HL-60 (cell line): ENCODE data around the gene GPR33.

Experiments
- GABPA ChIP-seq: IDR thresholded peaks from 2 replicates; pipeline ENCODE4 v1.6.1; 2012; ENCODE audit warnings: low read depth
- POLR2AphosphoS5 ChIP-seq: IDR thresholded peaks from 2 replicates; pipeline ENCODE4 v1.6.1; 2012; ENCODE audit warnings: low read depth
- SPI1 ChIP-seq: IDR thresholded peaks from 2 replicates; pipeline ENCODE4 v1.6.1; 2012; ENCODE audit warnings: low read depth, mild to moderate bottlenecking, borderline replicate concordance
- TF ChIP-seq, protein P1 (sequence below): IDR thresholded peaks from one replicate; pipeline ENCODE4 v1.5.1; 2011; ENCODE audit warnings: low read length, control low read depth, inconsistent platforms; ENCODE audit not compliant: insufficient read depth
- TF ChIP-seq, protein P2 (sequence below): IDR thresholded peaks from 2 replicates; pipeline ENCODE4 v1.6.1; 2012; ENCODE audit warnings: low read depth; ENCODE audit not compliant: insufficient replicate concordance

DNA sequence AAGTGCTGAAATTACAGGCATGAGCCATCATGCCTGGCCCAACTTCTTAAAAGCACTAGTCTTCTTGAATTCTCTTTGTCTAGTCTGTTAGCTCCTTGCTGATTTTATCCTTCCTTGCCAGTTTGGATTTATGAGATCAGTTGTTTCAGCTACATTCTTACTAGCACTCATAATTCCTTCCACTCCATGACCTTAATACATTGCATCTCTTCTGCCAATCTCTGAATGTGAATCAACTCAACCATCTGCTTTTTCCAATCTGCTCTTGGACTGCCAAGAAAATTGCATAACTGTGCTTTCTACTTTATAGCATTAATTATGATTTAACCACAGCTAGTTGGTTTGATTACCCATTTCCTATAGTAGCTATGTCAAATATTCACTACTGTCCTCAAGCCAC lies 52.6 kb downstream of the GPR33 start:
- TF ChIP-seq, protein P1, sequence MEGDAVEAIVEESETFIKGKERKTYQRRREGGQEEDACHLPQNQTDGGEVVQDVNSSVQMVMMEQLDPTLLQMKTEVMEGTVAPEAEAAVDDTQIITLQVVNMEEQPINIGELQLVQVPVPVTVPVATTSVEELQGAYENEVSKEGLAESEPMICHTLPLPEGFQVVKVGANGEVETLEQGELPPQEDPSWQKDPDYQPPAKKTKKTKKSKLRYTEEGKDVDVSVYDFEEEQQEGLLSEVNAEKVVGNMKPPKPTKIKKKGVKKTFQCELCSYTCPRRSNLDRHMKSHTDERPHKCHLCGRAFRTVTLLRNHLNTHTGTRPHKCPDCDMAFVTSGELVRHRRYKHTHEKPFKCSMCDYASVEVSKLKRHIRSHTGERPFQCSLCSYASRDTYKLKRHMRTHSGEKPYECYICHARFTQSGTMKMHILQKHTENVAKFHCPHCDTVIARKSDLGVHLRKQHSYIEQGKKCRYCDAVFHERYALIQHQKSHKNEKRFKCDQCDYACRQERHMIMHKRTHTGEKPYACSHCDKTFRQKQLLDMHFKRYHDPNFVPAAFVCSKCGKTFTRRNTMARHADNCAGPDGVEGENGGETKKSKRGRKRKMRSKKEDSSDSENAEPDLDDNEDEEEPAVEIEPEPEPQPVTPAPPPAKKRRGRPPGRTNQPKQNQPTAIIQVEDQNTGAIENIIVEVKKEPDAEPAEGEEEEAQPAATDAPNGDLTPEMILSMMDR: no peak
- TF ChIP-seq, protein P2, sequence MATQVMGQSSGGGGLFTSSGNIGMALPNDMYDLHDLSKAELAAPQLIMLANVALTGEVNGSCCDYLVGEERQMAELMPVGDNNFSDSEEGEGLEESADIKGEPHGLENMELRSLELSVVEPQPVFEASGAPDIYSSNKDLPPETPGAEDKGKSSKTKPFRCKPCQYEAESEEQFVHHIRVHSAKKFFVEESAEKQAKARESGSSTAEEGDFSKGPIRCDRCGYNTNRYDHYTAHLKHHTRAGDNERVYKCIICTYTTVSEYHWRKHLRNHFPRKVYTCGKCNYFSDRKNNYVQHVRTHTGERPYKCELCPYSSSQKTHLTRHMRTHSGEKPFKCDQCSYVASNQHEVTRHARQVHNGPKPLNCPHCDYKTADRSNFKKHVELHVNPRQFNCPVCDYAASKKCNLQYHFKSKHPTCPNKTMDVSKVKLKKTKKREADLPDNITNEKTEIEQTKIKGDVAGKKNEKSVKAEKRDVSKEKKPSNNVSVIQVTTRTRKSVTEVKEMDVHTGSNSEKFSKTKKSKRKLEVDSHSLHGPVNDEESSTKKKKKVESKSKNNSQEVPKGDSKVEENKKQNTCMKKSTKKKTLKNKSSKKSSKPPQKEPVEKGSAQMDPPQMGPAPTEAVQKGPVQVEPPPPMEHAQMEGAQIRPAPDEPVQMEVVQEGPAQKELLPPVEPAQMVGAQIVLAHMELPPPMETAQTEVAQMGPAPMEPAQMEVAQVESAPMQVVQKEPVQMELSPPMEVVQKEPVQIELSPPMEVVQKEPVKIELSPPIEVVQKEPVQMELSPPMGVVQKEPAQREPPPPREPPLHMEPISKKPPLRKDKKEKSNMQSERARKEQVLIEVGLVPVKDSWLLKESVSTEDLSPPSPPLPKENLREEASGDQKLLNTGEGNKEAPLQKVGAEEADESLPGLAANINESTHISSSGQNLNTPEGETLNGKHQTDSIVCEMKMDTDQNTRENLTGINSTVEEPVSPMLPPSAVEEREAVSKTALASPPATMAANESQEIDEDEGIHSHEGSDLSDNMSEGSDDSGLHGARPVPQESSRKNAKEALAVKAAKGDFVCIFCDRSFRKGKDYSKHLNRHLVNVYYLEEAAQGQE: no peak
- TF ChIP-seq SPI1: no peak
- TF ChIP-seq GABPA: no peak
- TF ChIP-seq POLR2AphosphoS5: no peak
